COLO668 (cell line): ENCODE measurements around the gene TMEFF1.
A peak's percentile ranks its signal among the peaks of the same experiment; 100 is the strongest.
"Not testable (repeated sequence)": the region's sequence is repeated elsewhere in the genome, so short reads cannot be mapped to it uniquely, and the experiment has no call there.

Source experiments
- DNase-seq: peaks from one replicate; lab custom pipeline; 2025; ENCODE audit not compliant: unreplicated experiment; lab: John Stamatoyannopoulos, UW

TMEFF1 gene

DNA sequence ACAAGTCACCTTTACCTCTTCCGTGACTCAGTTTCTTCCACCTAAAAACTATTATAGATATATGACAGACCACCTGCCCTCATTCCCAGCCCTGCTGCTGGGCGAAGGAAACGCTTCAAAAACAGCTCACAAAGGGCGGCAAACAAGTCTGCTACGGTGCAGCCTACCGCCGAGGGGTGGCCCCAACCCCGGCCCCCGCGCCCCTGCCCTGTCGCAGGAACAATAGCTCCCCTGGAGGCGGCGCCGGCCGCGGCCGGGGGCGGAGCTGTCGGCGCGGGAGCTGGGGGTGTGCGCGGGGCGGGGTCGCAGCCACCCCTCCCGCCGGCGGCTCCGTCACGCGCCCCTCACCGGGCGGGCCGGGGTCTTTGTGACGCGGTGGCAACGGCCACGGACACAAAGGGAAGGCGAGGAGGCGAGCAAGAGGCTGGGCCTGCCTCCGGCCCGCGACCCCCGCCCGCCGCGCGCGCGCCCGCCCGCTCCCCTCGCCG lies at the start of gene TMEFF1:
Gene TMEFF1, plus strand, starts transcription at position 362 of the 488 bp plus-strand sequence. CDS start 396 bp downstream, outside the sequence.
- DNase-seq = peak; percentile 52

GRCh38 chr9:100425758-100426157 lies 47.2 kb upstream of the TMEFF1 start:
- no peak for DNase-seq

- no peak for DNase-seq
Measured at GRCh38 chr9:100426189-100426529, 46.8 kb upstream of the TMEFF1 start.

DNA sequence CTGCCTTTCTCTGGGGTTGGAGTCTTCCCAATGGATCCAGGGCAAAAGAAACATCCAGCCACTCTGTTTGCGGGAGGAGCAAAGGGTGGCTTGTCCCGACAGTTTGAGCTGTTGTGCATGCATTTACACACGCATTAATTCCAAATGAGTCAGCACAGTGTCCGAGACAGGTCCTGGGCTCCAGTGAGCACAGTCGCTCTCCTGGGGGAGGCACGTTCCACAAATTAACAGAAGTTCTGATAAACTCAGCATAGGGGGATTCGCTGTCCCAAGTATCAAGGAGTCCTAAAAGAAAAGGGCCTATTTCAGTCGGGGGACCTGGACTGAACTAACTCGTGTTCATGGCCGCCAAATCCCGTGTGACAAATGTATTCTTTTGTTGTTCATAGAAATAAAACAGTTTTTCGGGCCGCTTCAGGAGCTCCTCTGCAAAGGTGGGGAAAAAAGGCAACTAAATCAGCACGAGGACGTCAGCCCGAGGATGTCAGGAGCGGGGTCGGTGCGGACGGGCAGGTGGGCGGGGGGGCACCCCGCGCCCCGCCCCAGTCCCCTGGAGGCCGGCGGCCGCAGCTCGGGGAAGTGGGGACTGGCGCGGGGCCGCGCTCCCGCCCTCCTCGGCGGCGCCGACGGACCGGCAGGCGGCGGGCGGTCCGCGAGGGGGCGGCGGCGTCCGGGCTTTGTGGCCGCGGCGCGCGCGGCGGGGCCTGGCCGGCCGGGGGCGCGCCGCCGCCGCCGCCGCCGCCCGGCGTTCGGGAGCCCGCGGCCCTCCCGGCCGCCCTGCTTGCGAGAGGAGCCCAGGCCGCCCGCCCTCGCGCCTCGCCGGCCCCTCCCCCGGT lies 46.2 kb upstream of the TMEFF1 start, which contains the start of gene MSANTD3:
Gene MSANTD3, plus strand, starts transcription at position 614 of the 836 bp plus-strand sequence. CDS start 14,796 bp downstream, outside the sequence.
- peak; percentile 89 for DNase-seq

- DNase-seq = peak; percentile 69
Measured at GRCh38 chr9:100427366-100428263, 45.3 kb upstream of the TMEFF1 start.

DNA sequence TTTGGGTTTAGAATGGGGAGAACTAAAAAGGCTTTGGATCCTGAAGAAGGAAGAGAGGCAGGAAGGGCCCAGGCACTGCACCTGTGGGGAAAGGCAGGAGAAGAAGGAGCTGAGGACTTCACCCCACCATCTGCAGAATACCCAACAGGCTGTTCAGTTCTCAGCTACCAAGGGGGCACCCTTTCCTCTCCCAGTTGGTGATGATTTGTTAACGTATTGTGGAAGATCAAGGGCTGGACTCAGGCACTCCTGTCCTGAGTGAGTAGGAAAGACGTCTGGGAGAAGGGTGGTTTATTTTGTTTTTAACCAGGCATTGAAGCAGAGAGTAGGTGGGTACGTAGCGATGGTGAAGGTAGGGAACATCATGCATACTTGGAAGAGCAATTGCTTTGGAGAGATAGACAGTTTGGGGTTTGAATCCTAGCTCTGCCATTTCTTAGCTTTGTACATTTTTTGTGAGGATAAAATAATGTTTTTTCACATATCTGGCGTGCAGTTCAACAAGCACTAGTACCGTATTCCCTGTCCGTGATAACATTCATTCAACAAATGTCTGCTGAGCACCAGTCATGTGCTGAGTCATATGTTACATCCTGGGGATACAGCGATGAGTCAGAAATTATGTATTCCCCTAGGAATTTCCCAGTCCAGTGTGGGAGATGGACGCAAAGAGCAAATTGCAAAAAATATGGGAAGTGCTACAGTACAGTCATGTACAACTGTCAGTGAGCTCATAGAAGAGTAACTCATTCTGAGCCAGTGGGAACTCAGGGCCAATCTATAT lies 43.9 kb upstream of the TMEFF1 start:
- DNase-seq = no peak

- no peak for DNase-seq
Measured at GRCh38 chr9:100430286-100430940, 42.5 kb upstream of the TMEFF1 start.

- no peak for DNase-seq
Measured at GRCh38 chr9:100431886-100432285, 41.1 kb upstream of the TMEFF1 start.

GRCh38 chr9:100432736-100433135 lies 40.2 kb upstream of the TMEFF1 start:
- no peak for DNase-seq

GRCh38 chr9:100436571-100436970 lies 36.4 kb upstream of the TMEFF1 start:
- DNase-seq = no peak

DNA sequence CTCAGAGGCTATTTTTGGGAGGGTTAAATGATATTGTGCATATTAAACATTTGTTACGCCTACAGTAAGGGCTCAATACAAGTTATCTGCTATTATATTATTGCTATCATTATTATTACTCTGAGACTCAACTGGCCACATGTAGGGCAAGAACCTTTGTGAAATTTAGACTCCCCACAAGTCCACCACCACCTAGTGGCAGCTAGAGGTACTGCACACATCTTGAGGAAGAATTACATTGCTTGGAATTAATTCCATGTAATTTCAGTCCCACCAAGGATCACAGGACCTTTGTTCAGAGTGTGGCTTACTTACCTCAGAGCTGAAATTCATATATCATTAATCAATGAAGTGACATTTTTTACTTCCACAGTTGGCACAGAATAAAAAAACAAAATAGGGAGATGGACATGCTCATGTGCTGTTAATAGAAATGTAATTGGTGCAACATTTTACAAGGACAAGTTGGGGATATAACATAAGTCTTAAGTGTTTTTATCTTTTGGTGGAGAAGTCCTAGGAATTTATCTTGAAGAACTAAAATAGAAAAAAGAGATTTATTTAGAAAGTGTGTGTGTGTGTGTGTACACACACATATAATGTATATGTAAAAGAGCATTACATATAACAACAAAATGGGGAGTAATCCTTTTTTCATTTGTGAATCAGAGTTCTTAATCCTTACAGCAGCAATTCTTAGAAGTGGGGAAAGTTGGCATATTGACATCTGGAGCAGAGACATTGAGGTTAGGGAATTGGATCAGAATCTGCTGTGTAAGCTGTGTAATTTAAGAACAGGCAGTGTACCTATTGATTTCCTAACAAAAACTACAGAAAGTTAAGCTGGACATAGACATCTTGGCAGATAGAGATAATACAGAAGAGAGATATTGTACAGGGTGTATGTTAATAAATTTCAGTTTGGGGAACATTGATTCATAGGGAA lies 34.8 kb upstream of the TMEFF1 start:
- DNase-seq = peak; percentile 71

DNA sequence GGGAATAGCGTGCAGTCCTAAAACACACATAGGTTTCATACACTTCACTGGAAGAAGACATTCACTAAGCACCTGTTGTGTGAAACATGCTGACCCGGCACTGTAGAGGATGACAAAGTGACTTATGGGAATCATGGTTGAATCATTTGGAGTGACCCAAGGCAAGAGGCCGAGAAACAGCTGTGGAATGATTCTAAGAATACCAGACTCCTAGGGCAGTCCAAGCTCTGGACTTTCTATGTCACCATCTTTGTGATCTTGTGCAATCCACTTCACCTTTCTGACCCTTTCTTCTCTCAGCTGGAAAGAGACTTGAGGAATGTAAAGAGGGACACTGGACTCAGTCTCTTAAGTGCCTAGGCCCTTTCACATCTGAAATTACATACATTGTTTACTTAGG lies 32.9 kb upstream of the TMEFF1 start:
- DNase-seq = no peak

DNA sequence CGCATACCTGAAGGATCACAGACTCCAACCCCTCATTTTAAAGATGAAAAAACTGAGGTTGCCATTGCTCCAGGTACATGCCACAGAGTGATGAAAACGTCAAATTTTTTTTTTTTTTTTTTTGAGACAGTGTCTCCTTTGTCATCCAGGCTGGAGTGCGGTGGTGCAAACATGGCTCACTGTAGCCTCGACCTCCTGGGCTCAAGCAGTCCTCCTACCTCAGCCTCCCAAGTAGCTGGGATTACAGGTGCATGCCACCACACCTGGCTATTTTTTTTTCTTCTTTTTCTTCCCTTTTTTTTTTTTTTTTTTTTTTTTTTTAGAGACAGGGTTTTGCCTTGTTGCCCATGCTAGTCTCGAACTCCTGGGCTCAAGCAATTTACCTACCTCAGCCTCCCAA lies 32.5 kb upstream of the TMEFF1 start:
- not testable (repeated sequence) for DNase-seq

DNA sequence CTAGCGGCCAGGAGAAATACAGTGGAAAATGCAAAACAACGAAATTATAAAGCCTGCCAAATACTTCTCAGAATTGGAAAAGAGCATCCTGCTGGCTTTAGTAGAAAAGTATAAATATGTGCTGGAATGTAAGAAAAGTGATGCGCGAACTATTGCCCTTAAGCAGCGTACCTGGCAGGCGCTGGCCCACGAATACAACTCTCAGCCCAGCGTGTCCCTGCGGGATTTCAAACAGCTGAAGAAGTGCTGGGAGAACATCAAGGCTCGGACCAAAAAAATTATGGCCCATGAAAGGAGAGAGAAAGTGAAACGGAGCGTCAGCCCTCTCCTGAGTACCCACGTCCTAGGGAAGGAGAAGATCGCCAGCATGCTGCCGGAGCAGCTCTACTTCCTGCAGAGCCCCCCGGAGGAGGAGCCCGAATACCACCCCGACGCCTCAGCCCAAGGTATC lies 31.0 kb upstream of the TMEFF1 start:
- no peak for DNase-seq

- DNase-seq = no peak
Measured at GRCh38 chr9:100443781-100444768, 28.9 kb upstream of the TMEFF1 start.

DNA sequence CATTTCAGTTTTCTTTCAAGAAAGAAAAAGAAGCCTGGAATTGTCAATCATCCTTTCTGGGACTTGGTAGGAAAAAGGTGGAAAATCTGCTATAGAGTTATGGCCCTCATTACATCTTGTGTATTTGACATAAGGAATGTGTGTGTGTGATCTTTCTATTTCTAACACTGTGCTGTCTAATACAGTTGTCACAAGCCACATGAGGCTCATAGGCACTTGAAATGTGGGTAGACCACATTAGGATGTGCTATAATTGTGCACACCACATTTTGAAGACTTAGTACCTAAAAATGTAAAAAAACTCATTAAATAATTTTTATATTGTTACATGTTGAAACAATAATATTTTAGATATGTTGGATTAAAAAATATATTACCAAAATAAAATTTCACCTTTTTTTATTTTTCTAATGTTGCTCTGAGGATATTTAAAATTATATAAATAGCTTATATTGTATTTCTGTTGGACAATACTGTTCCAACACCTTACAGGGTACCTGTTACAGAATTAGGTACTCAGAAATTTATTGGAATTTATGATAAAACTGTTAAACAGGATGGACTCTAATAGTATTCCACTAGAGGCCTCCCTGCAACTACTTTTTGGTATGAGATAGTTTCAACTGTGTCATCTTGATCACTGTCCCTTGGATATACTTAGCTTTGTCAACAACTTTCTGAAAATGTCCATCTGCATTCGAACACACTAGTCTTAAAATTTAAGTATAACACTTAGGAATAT lies 27.6 kb upstream of the TMEFF1 start:
- no peak for DNase-seq

- no peak for DNase-seq
Measured at GRCh38 chr9:100445903-100446549, 26.9 kb upstream of the TMEFF1 start.
